NCI-H2227 (cell line): ENCODE results near the gene SLC8A3.
A peak's percentile ranks its signal among the peaks of the same experiment; 100 is the strongest.

Experiments
- DNase-seq: peaks from one replicate; lab custom pipeline; 2025; ENCODE audit not compliant: unreplicated experiment; lab: John Stamatoyannopoulos, UW

The SLC8A3 gene

GRCh38 chr14:70073924-70074566, 114.7 kb downstream of the SLC8A3 start:
- DNase-seq, result peak; percentile 82

DNA sequence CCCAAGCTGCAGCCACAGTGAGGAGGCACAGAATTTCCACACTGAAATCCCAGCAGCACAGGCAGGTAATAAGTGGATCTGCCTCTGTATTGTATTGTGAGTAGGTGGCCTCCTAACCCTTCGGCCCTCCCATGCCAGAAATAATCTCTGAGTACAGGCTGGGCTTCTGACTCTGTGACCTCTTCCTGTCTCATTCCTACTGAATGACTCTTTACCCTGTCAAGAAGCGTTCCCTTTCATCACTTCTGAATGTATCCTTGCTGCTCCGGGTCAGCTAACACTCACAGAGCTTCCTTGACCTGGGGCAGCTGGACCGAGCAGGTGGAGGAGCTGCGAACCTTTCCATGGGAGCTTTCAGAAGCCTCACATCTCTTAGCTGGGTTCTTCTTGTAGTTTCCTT, 119.6 kb downstream of the SLC8A3 start:
- DNase-seq, result peak; percentile 19

DNA sequence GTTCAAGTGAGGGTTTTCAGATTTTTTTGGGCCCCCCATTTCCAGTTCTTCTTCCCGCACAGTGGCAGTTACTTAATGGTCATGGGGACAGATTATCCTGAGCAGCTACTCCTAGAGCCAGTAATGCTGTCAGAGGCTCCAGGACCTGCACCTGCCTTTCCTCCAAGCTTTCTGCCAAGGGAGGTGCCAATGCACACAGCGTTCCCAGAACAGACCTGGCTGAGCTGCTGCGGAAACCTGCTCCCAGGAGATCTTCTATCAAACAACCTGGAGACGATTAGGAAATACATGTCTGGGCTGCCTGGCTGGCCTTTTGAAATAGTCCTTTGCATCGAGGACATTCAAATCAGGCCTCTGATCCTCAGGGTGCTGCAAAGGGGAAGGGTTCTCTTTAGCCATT, 120.9 kb downstream of the SLC8A3 start:
- no peak for DNase-seq

- DNase-seq, result no peak
Observed at GRCh38 chr14:70064136-70064865, 124.5 kb downstream of the SLC8A3 start.

DNA sequence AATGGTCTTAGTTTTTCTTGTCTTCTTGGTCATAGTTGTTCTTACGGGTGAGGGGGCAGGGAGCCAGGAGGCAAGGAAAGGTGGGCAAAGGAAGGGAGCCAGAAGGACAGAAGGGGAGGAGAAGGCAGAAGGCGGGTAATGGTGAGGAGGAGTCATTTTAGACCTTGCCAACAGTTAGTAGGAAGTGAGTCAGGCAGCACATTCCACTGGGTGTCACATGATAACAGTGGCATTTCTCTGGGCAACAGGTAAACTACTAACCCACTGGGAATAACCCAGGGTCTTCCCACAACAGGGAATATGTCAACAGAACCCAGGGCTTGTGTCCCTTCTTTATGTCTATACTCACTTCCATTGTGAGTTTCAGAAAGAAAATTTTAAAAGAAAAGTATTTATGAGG, 127.6 kb downstream of the SLC8A3 start:
- DNase-seq, result no peak

GRCh38 chr14:70059545-70059944, 129.2 kb downstream of the SLC8A3 start:
- no peak for DNase-seq

DNA sequence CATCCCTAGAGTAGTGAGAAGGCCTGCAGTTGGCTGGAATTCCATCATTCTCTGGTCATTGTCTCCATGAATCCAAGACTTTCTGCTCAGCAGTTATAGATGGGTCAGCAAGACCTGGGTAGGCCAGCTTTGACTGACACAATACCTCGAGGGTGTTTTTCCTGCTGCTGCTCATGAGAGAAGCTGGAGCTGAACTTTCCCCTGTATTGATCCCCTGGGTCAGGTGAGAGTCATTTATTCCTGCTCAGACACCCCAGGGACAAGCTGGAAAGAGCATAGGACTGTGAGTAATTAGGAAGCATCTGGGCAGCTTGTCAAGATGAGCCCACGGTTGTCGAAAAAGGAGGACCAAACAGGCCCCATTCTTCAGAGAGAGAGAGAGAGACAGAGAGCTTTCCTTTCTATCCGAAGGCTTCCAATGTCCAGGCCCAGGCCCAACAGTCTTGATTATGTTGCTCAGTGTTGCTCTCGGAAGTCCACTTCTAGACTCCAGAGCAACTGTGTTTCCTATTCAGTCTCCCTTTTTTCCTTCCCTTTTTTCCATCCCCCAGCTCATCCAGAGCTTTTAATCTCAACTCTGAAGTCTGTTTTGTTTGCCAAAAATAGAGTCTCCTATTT, 131.1 kb downstream of the SLC8A3 start:
- no peak for DNase-seq

- no peak for DNase-seq
Observed at GRCh38 chr14:70052990-70053389, 135.8 kb downstream of the SLC8A3 start.

GRCh38 chr14:70050136-70050535, 138.6 kb downstream of the SLC8A3 start:
- DNase-seq, result no peak

GRCh38 chr14:70049605-70050004, 139.1 kb downstream of the SLC8A3 start:
- DNase-seq, result no peak

DNA sequence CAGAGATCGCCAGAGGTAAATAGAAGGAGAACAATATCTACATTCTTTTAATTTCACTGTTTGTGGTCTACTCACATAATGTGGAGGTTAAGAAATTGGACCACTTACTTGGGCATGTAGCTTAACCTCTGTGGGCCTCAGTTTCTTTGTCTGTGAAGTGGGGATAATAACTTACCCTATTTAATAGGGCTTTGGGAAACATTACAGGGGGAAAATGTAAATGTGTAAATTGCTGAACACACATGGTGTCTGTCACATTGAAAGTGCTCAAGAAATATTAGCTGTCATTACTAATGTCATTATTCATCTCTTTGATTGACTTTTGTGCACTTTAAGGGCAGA, 140.5 kb downstream of the SLC8A3 start:
- DNase-seq, result no peak

DNA sequence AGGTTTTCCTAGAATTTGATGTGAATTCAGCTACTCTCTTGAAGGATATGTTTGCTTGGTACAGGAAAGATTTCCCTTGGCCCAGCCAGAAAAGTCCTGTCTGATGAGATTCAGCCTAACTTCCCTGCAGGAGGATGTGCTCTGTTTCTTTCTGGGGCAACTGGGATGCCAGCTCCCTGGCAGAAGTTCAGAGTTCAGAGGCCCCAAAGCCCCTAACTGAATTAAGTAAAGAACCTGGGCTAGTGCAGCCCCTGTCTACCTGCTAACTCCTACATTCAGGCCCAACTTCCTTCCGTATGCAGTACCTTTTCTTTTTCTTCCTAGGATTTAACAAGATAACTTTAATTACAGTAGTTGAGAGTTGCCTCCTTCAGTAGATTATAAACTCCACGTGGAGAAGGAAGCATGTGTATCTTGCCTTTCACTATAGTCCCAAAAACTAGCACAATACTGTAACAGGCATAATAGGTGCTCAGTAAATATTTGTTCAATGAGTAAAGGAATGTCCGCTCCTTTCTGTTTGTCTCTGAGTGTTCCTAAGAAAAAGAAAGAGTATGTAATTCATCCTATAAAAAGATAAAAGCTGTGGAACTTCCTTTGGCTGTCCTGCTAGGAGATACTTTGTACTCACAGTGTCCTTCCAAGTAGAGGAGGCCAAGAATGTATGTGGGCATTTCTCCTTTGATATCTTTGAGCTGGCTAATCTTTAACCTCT, 141.0 kb downstream of the SLC8A3 start:
- DNase-seq, result no peak

DNA sequence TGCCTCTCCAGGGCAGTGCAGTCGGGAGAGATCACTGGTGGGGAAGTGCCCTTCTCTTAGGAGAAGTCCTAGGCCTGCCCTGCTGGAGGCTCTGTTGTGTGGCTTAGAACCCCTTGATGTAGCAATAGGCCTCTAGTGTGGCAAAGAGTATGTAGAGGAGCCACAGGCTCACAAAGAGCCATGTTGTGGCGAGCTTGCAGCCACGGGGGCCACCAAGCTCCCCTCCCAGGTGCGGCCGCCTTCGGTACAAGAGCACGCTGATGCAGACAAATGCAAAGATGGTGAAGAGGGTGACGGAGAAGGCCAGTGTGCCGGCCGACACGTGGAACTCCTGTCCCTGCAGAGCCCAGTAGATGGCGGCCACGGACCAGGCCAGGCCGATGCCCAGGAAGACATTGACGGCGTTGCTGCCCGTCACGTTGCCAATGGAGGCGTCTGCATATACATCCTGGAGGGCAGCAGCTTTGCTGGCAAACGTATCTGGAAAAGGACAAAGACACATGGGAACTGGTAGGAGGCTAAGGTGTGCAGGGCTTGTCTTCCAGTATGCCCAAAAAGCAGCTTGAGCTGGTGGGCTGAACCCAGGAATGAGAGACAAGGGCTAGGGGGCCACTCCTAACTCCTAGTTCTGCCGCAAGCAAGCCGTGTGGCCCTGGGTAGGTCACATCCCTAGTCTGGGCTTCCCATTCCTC, 142.8 kb downstream of the SLC8A3 start:
- DNase-seq, result peak; percentile 90

GRCh38 chr14:70045310-70045709, 143.4 kb downstream of the SLC8A3 start:
- no peak for DNase-seq

GRCh38 chr14:70043001-70043400, 145.8 kb downstream of the SLC8A3 start:
- no peak for DNase-seq

DNA sequence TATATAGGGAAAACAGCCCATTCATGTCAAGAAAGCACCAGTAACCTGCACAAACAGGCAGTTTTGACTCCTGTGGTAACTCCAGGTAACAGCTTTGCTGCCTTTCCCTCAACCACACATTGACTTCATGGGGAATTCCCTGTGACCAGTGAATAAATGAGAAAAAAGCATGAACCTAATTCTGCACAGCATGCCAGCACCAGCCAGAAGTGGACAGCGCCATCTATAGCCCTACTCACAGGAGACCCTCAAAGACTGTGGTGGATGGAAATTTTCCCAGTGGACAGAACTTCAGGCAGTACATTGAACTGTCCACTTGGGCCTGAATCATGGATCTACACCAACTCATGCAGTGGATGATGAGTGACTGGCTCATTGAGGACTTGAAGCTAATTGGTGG, 152.1 kb downstream of the SLC8A3 start:
- DNase-seq, result peak; percentile 36

- no peak for DNase-seq
Observed at GRCh38 chr14:70034257-70034656, 154.5 kb downstream of the SLC8A3 start.

DNA sequence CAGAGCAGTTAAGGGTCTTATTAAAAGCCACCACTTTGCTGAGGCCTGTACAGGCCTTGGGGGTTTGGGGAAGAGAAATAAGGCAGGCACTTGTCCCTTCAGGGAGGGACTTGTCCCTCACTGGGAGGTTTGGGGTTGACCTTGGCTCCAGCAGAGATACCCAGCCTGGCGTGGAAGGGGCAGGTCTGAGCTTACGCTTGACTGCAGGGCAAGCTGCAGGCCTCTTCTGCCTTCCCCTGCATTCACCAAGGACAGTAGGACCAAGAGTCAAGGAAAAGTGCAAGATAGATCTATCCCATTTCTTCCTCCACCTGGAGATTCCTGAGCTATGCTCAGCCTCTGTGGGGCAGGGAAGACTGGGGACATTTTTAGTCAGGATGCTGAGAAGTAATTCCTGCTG, 155.2 kb downstream of the SLC8A3 start:
- DNase-seq, result no peak

- no peak for DNase-seq
Observed at GRCh38 chr14:70033116-70033515, 155.6 kb downstream of the SLC8A3 start.

DNA sequence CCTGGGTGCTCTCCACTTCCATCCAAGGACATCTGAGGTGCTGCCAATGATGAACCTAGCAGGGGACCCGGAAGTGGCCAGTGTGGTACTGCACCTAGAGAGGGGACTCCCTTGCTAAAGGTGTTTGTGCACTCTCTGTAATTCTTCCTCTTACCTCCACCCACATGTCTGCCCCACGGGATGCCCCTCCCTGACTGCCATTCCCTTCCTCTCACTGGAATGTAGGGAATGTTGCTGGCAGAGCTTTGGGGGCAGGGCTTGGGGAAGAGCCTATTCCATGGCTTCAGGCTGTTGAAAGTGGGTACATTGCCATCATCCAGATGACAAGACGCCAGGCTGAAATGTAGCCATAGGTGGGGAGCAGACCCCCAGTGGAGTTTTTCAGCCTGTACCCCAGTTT, 156.3 kb downstream of the SLC8A3 start:
- DNase-seq, result no peak

GRCh38 chr14:70032016-70032415, 156.7 kb downstream of the SLC8A3 start:
- no peak for DNase-seq
